ENCODE measurements around the gene TRIM72.

- TF ChIP-seq POLR2A (IDR thresholded peaks at IDR 0.05) (no peak), CTCF (IDR thresholded peaks at IDR 0.05) (no peak)
Measured at GRCh38 chr16:31215287-31216162, 1.6 kb downstream of the TRIM72 start.
